ENCODE data around the gene RTN4. TPM values are rescaled to one million over a fixed set of nuclear protein-coding genes. Genes with fewer than 3 reads are reported as not detected.
"Not testable (repeated sequence)": the region's sequence is repeated elsewhere in the genome, so short reads cannot be mapped to it uniquely, and the experiment has no call there.

RTN4 gene
- total RNA-seq, 1 donor from 2014 or later = 384 TPM

- DNase-seq (ENCODE audit: low read depth) = no peak
- H3K4me3 ChIP-seq (ENCODE audit: low read depth, low read length) = no peak overlapping the region
- TF ChIP-seq CTCF (conservative IDR thresholded peaks at IDR 0.05; ENCODE audit: low read depth, low read length) = no peak
These were observed 42.2 kb upstream of the RTN4 start for GRCh38 chr2:55092439-55092838.

- not testable (repeated sequence) for H3K4me3 ChIP-seq (ENCODE audit: low read depth, low read length); DNase-seq (ENCODE audit: low read depth)
These were observed 41.4 kb upstream of the RTN4 start for GRCh38 chr2:55091681-55092080.

- peak; percentile 20 for DNase-seq (ENCODE audit: low read depth)
- TF ChIP-seq CTCF (conservative IDR thresholded peaks at IDR 0.05; ENCODE audit: low read depth, low read length) = no peak
- H3K4me3 ChIP-seq (ENCODE audit: low read depth, low read length) = no peak overlapping the region
These were observed 40.5 kb upstream of the RTN4 start for GRCh38 chr2:55090702-55091101.

GRCh38 chr2:55089726-55090125 lies 39.5 kb upstream of the RTN4 start:
- no peak overlapping the region for H3K4me3 ChIP-seq (ENCODE audit: low read depth, low read length)
- TF ChIP-seq CTCF (conservative IDR thresholded peaks at IDR 0.05; ENCODE audit: low read depth, low read length) = no peak
- DNase-seq (ENCODE audit: low read depth) = no peak

DNA sequence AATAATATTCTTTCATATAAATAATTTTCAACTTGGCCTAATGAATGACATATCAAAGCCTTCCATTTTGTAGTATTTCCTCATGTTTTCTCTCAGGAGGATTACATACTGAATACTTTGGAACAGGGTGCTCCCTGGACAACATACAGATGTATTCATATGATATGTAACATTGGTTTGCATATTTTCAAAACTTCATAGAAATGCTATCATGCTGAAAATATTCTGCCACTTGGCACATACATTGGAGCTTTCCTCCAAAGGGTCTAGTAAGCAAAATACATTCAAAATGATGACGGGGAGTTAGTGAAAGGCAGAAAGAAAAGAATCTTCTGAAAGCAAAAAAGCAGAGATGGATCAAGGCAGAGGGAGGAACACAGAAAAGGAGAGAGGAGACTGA lies 38.1 kb upstream of the RTN4 start:
- no peak overlapping the region for H3K4me3 ChIP-seq (ENCODE audit: low read depth, low read length)
- no peak for DNase-seq (ENCODE audit: low read depth)
- TF ChIP-seq CTCF (conservative IDR thresholded peaks at IDR 0.05; ENCODE audit: low read depth, low read length) = no peak

- no peak for DNase-seq (ENCODE audit: low read depth)
- no peak for TF ChIP-seq CTCF (conservative IDR thresholded peaks at IDR 0.05; ENCODE audit: low read depth, low read length)
- no peak overlapping the region for H3K4me3 ChIP-seq (ENCODE audit: low read depth, low read length)
These were observed 37.7 kb upstream of the RTN4 start for GRCh38 chr2:55087936-55088335.

DNA sequence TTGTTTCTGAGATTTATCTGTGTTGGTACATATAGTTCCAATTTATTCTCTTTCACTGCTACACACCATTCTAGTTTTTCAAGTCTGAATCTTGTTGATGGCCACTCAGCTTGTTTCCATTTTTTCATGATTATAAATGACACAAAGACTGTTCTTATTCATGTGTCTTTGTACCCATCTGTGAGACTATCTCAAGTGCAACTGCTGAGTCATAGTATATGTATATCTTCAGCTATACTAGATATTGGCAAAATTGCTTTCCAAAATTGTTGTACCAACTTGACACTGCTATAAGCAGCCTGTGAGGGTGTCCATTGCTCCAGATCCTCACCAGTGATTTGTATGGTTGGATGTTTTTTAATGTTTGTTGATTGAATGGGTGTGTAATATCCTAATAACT lies 37.2 kb upstream of the RTN4 start:
- no peak for TF ChIP-seq CTCF (conservative IDR thresholded peaks at IDR 0.05; ENCODE audit: low read depth, low read length)
- DNase-seq (ENCODE audit: low read depth) = no peak
- no peak overlapping the region for H3K4me3 ChIP-seq (ENCODE audit: low read depth, low read length)
